HepG2 (cell line): ENCODE results near the gene ZP2. TPM values are rescaled to one million over a fixed set of nuclear protein-coding genes. Genes with fewer than 3 reads are reported as not detected.

ENCODE experiments used
- ASH2L ChIP-seq: fragments of 300-600, 200-600 bp; sonication (generic); IDR thresholded peaks from 2 replicates; pipeline ENCODE4 v1.7.0; 2017; ENCODE audit warnings: low read depth, mild to moderate bottlenecking, moderate library complexity, mixed read lengths, low read length; ENCODE audit not compliant: insufficient read length
- ATRX ChIP-seq: sonication (generic); formaldehyde crosslinking; IDR thresholded peaks from 2 replicates; pipeline ENCODE4 v1.4.0; 2020; ENCODE audit warnings: missing genetic modification reagents, borderline replicate concordance
- BHLHE40 ChIP-seq: IDR thresholded peaks from 2 replicates; pipeline ENCODE4 v1.6.1; 2011; ENCODE audit warnings: low read length, improper control_type of control experiment
- BRCA1 ChIP-seq: sonication (generic); formaldehyde crosslinking; IDR thresholded peaks from 2 replicates; pipeline ENCODE4 v1.4.0; 2020; ENCODE audit warnings: missing genetic modification reagents
- DR1 ChIP-seq: sonication (generic); formaldehyde crosslinking; IDR thresholded peaks from 2 replicates; pipeline ENCODE4 v1.8.0; 2021; ENCODE audit warnings: mild to moderate bottlenecking, missing genetic modification reagents, inconsistent platforms
- E2F1 ChIP-seq: sonication (generic); formaldehyde crosslinking; IDR thresholded peaks from 2 replicates; pipeline ENCODE4 v1.5.0; 2020; ENCODE audit warnings: missing genetic modification reagents
- ETV6 ChIP-seq: sonication (generic); formaldehyde crosslinking; conservative IDR thresholded peaks from 2 replicates; pipeline ENCODE4 v1.4.0; 2020; ENCODE audit warnings: missing genetic modification reagents
- KLF16 ChIP-seq, 2 experiments: sonication (generic) in 1 of 2; formaldehyde crosslinking in 1 of 2; IDR thresholded peaks; 2 replicates each; pipeline versions ENCODE4 v1.6.1 to v1.8.0; 2016 to 2023; ENCODE audit warnings: missing genetic modification reagents in 2 of 2, missing compliant biosample characterization in 1 of 2
- POLR2A ChIP-seq, 2 experiments: IDR thresholded peaks; 2 replicates each; pipeline ENCODE4 v1.6.1; 2011; ENCODE audit warnings: low read depth in 2 of 2, low read length in 2 of 2, mild to moderate bottlenecking in 1 of 2, moderate library complexity in 1 of 2; ENCODE audit not compliant: insufficient read depth in 1 of 2
- RFX1 ChIP-seq: fragments of 450-650 bp; IDR thresholded peaks from 2 replicates; pipeline ENCODE4 v1.6.1; 2017
- SCMH1 ChIP-seq: sonication (generic); formaldehyde crosslinking; IDR thresholded peaks from 2 replicates; pipeline ENCODE4 v1.9.0; 2021; ENCODE audit warnings: missing genetic modification reagents, mild to moderate bottlenecking, borderline replicate concordance
- SP1 ChIP-seq, 2 experiments: fragments of 450-650 bp in 1 of 2; sonication (generic) in 1 of 2; formaldehyde crosslinking in 1 of 2; IDR thresholded peaks; 2 replicates each; pipeline versions ENCODE4 v1.4.0 to v1.6.1; 2016 to 2020; ENCODE audit warnings: missing genetic modification reagents in 1 of 2
- SP2 ChIP-seq: sonication (generic); formaldehyde crosslinking; IDR thresholded peaks from 2 replicates; pipeline ENCODE4 v1.5.1; 2020; ENCODE audit warnings: mild to moderate bottlenecking, missing genetic modification reagents
- SRY ChIP-seq: sonication (generic); formaldehyde crosslinking; IDR thresholded peaks from 2 replicates; pipeline ENCODE4 v1.8.0; 2022; ENCODE audit warnings: mild to moderate bottlenecking, missing genetic modification reagents
- SSRP1 ChIP-seq: IDR thresholded peaks from 2 replicates; pipeline ENCODE4 v1.6.1; 2016; ENCODE audit warnings: control low read depth
- TCF7 ChIP-seq: sonication (generic); IDR thresholded peaks from 2 replicates; pipeline ENCODE4 v1.6.1; 2016; ENCODE audit warnings: antibody characterized with exemption, low read depth
- TRIM22 ChIP-seq: fragments of 450-650 bp; IDR thresholded peaks from 2 replicates; pipeline ENCODE4 v1.6.1; 2017
- ZNF552 ChIP-seq: sonication (generic); formaldehyde crosslinking; IDR thresholded peaks from 2 replicates; pipeline ENCODE4 v1.9.0; 2022; ENCODE audit warnings: missing genetic modification reagents, mild to moderate bottlenecking, borderline replicate concordance
- polyA plus RNA-seq, 8 experiments: library from polyadenylated mRNA; depleted of rRNA in 3 of 8; stranded (reverse) in 7 of 8; unstranded in 1 of 8; fragments of >200 nt; fragmentation: Illumina TruSeq in 4 of 8; extraction: Trizol in 4 of 8; gene quantifications; 2 replicates each; pipeline versions ENCODE4 v1.2.1 to v1.2.3, GENCODE V29; 2011 to 2016; ENCODE audit warnings: low read depth in 4 of 8, missing spikeins in 1 of 8, mixed read lengths in 1 of 8; ENCODE audit not compliant: insufficient read depth in 1 of 8
- total RNA-seq, 5 experiments: library from RNA; depleted of rRNA; stranded (reverse); fragments of >200 nt; fragmentation: Illumina TruSeq; extraction: Trizol; gene quantifications; 2 replicates each; pipeline ENCODE4 v1.2.3, GENCODE V29; 2016; ENCODE audit warnings: low read depth in 1 of 5
- TF ChIP-seq, protein P1 (sequence below): IDR thresholded peaks from 2 replicates; pipeline ENCODE4 v1.6.1; 2016; ENCODE audit warnings: control low read depth
- TF ChIP-seq, protein P2 (sequence below): sonication (generic); formaldehyde crosslinking; IDR thresholded peaks from 2 replicates; pipeline ENCODE4 v1.4.0; 2020; ENCODE audit warnings: mild to moderate bottlenecking, missing genetic modification reagents, borderline replicate concordance

The ZP2 gene
- total and polyA plus RNA-seq, 2 of the 13 experiments (the other 11 are each of a cell fraction or from before 2014, with no cell fraction given): not detected

DNA sequence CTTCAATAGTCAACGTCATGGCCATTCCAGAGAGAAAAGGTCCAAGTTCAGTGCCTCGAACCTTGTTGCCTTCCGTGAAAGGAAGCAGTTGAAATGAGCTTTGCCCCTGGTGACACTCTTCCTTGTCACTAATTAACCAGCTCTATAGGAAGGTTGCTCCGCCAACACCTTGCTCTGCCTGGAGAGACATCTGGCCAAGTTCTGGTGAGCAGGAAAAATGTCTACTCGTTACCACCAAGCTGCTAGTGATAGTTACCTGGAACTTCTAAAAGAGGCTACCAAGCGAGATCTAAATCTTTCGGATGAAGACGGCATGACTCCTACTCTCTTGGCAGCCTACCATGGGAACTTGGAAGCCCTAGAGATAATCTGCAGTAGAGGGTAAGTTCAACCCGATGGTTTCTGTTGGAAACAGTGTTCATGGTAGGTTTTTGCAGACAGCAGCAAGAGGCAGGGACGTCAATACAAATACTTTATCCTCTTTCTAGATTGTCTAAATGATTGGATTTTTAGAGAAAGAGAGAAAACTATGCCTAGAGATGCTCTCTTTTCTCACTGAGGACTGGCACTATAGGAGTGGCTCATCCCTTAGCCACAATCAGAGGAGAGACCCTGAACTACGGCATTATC is 22.3 kb upstream of the ZP2 start, which contains the start of gene ANKS4B (continued):
- no peak for TF ChIP-seq TRIM22
- peak; percentile 33; the same call in 1 of the 2 replicates for TF ChIP-seq SRY (CRISPR knock-in tag)
- TF ChIP-seq DR1 (CRISPR knock-in tag): peak; percentile 51; the same call in 1 of the 2 replicates
- TF ChIP-seq SP1 (IDR thresholded peaks at IDR 0.05): no peak
- TF ChIP-seq SP1 (CRISPR knock-in tag; IDR thresholded peaks at IDR 0.05): peak; percentile 61; the same call in 1 of the 2 replicates
- TF ChIP-seq, protein P1, sequence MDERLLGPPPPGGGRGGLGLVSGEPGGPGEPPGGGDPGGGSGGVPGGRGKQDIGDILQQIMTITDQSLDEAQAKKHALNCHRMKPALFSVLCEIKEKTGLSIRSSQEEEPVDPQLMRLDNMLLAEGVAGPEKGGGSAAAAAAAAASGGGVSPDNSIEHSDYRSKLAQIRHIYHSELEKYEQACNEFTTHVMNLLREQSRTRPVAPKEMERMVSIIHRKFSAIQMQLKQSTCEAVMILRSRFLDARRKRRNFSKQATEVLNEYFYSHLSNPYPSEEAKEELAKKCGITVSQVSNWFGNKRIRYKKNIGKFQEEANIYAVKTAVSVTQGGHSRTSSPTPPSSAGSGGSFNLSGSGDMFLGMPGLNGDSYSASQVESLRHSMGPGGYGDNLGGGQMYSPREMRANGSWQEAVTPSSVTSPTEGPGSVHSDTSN (CRISPR knock-in tag): no peak
- TF ChIP-seq ZNF552 (CRISPR knock-in tag): no peak
- peak; percentile 25; the same call in 1 of the 2 replicates for TF ChIP-seq TCF7
- no peak for TF ChIP-seq ATRX (CRISPR knock-in tag)
- TF ChIP-seq SCMH1 (CRISPR knock-in tag): no peak
- TF ChIP-seq RFX1: no peak
- TF ChIP-seq BRCA1: no peak; the same call in 1 of the 2 replicates
- 0 out of 2 replicates have a peak, but pooled peaks have one; percentile 80 for TF ChIP-seq ETV6 (CRISPR knock-in tag)
- TF ChIP-seq, protein P2, sequence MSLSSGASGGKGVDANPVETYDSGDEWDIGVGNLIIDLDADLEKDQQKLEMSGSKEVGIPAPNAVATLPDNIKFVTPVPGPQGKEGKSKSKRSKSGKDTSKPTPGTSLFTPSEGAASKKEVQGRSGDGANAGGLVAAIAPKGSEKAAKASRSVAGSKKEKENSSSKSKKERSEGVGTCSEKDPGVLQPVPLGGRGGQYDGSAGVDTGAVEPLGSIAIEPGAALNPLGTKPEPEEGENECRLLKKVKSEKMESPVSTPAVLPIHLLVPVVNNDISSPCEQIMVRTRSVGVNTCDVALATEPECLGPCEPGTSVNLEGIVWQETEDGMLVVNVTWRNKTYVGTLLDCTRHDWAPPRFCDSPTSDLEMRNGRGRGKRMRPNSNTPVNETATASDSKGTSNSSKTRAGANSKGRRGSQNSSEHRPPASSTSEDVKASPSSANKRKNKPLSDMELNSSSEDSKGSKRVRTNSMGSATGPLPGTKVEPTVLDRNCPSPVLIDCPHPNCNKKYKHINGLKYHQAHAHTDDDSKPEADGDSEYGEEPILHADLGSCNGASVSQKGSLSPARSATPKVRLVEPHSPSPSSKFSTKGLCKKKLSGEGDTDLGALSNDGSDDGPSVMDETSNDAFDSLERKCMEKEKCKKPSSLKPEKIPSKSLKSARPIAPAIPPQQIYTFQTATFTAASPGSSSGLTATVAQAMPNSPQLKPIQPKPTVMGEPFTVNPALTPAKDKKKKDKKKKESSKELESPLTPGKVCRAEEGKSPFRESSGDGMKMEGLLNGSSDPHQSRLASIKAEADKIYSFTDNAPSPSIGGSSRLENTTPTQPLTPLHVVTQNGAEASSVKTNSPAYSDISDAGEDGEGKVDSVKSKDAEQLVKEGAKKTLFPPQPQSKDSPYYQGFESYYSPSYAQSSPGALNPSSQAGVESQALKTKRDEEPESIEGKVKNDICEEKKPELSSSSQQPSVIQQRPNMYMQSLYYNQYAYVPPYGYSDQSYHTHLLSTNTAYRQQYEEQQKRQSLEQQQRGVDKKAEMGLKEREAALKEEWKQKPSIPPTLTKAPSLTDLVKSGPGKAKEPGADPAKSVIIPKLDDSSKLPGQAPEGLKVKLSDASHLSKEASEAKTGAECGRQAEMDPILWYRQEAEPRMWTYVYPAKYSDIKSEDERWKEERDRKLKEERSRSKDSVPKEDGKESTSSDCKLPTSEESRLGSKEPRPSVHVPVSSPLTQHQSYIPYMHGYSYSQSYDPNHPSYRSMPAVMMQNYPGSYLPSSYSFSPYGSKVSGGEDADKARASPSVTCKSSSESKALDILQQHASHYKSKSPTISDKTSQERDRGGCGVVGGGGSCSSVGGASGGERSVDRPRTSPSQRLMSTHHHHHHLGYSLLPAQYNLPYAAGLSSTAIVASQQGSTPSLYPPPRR (CRISPR knock-in tag): peak; percentile 92
- TF ChIP-seq SSRP1 (CRISPR knock-in tag): peak; percentile 58; the same call in 1 of the 2 replicates
- no peak for TF ChIP-seq SP2 (CRISPR knock-in tag)
- peak in 1 of 2 experiments; percentile 82; a peak in 1 of 4 replicates for TF ChIP-seq KLF16 (CRISPR knock-in tag; IDR thresholded peaks at IDR 0.05)
- no peak for TF ChIP-seq E2F1 (CRISPR knock-in tag)
- peak; percentile 76 for TF ChIP-seq ASH2L
- peak; percentile 72 to 91 for TF ChIP-seq POLR2A (IDR thresholded peaks at IDR 0.05; ENCODE audit: insufficient read depth in 1 of 2, low read depth in 2 of 2, low read length in 2 of 2)
- TF ChIP-seq BHLHE40: no peak
